ENCODE data around the gene DUSP2.

- no peak for TF ChIP-seq ZNF609 (CRISPR knock-in tag; IDR thresholded peaks at IDR 0.05; ENCODE audit: borderline replicate concordance)
- TF ChIP-seq CEBPB (tag; IDR thresholded peaks at IDR 0.05), result no peak
- TF ChIP-seq ZNF184 (CRISPR knock-in tag; IDR thresholded peaks at IDR 0.05), result no peak
- TF ChIP-seq, protein P1, sequence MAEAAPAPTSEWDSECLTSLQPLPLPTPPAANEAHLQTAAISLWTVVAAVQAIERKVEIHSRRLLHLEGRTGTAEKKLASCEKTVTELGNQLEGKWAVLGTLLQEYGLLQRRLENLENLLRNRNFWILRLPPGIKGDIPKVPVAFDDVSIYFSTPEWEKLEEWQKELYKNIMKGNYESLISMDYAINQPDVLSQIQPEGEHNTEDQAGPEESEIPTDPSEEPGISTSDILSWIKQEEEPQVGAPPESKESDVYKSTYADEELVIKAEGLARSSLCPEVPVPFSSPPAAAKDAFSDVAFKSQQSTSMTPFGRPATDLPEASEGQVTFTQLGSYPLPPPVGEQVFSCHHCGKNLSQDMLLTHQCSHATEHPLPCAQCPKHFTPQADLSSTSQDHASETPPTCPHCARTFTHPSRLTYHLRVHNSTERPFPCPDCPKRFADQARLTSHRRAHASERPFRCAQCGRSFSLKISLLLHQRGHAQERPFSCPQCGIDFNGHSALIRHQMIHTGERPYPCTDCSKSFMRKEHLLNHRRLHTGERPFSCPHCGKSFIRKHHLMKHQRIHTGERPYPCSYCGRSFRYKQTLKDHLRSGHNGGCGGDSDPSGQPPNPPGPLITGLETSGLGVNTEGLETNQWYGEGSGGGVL (CRISPR knock-in tag; IDR thresholded peaks at IDR 0.05), result no peak
Measured at GRCh38 chr2:96103761-96104486, 41.3 kb downstream of the DUSP2 start.

Measured in K562 (cell line).